Kidney (tissue), 14 donors: Measurements from ENCODE around the gene PTPRT. TPM values are rescaled to one million over a fixed set of nuclear protein-coding genes. Genes with fewer than 3 reads are reported as not detected.

Experiments used
- DNase-seq, 5 donors: peaks; one replicate each; pipeline ENCODE4 v3.0.0-alpha.2; 2013 to 2020
- FAIRE-seq: peaks from 2 replicates; lab custom pipeline; 2012; peaks lifted over from hg19 to GRCh38; lab: Jason Lieb, UNC
- H3K27ac ChIP-seq, 2 donors: one replicate each; pipeline ENCODE4 v1.7.0; 2013; ENCODE audit warnings: low read depth in 2 of 2, low read length in 2 of 2, inconsistent platforms in 1 of 2
- H3K27me3 ChIP-seq: one replicate; pipeline ENCODE4 v1.7.1; 2013; ENCODE audit warnings: low read length, inconsistent platforms; ENCODE audit not compliant: control insufficient read depth, insufficient read depth
- H3K36me3 ChIP-seq, 3 donors: one replicate each; pipeline versions ENCODE4 v1.7.0 to v1.7.1; 2013; ENCODE audit warnings: low read length in 3 of 3, control low read depth in 1 of 3, inconsistent platforms in 1 of 3; ENCODE audit not compliant: insufficient read depth in 3 of 3, control insufficient read depth in 2 of 3
- H3K4me1 ChIP-seq, 3 donors: one replicate each; pipeline versions ENCODE4 v1.7.0 to v1.7.1; 2013; ENCODE audit warnings: low read length in 3 of 3, inconsistent platforms in 1 of 3, low read depth in 1 of 3; ENCODE audit not compliant: control insufficient read depth in 2 of 3, insufficient read depth in 2 of 3
- H3K4me3 ChIP-seq, 3 donors: one replicate each; pipeline versions ENCODE4 v1.7.0 to v1.8.1; 2013; ENCODE audit warnings: low read length in 3 of 3, control low read depth in 1 of 3, inconsistent platforms in 1 of 3
- H3K9ac ChIP-seq, 3 donors: one replicate each; pipeline versions ENCODE4 v1.7.0 to v1.7.1; 2013; ENCODE audit warnings: low read length in 3 of 3, control low read depth in 1 of 3, inconsistent platforms in 1 of 3
- H3K9me3 ChIP-seq, 3 donors: one replicate each; pipeline versions ENCODE4 v1.7.0 to v1.7.1; 2013; ENCODE audit warnings: low read length in 3 of 3, control low read depth in 1 of 3, inconsistent platforms in 1 of 3; ENCODE audit not compliant: control insufficient read depth in 2 of 3, insufficient read depth in 1 of 3
- CTCF ChIP-seq: IDR thresholded peaks from 3 replicates; pipeline ENCODE4 v1.5.1; 2012; ENCODE audit warnings: mild to moderate bottlenecking, moderate library complexity, borderline replicate concordance; ENCODE audit not compliant: insufficient read depth; ENCODE audit errors: extremely low read depth
- intact Hi-C: fragments of 100-400 bp; cut with DNase I; formaldehyde crosslinking; loops from one replicate; pipeline ENCODE4 v1.11.1; 2022
- polyA plus RNA-seq: library from polyadenylated mRNA; stranded (reverse); fragments of 350-450 nt; fragmentation: Illumina TruSeq; extraction: RNeasy Lipid Tissue Mini Kit (QIAGEN cat#74804); gene quantifications from one replicate; pipeline ENCODE4 v1.2.3, GENCODE V29; 2014; ENCODE audit warnings: low read depth, low replicate concordance; ENCODE audit not compliant: insufficient read depth
- total RNA-seq: library from RNA; stranded (reverse); fragmentation: NEBNext Ultra II Directional; extraction: Animal tissue kit (Norgen Biotek cat#: 25700); gene quantifications from one replicate; pipeline ENCODE4 v1.2.1, GENCODE V29; 2021
- donor health status: control.
- donor health status: control.
- donor health status: control.
- donor health status: control.
- donor health status: control.
- donor health status: DM: yes; HTN: yes; CAD: no.
- donor health status: Normal renal cell carcinoma (clear cell type).

Gene PTPRT
- total and polyA plus RNA-seq, 2 donors from 2014 or later = 0.60 TPM; not detected in 1

- Histone ChIP-seq H3K27ac (no peak overlapping the region), H3K9me3 (no peaks in the 10 kb centered on the region), H3K4me1 (no peaks in the 10 kb centered on the region), H3K4me3 (no peak overlapping the region), H3K27me3 (no peaks in the 10 kb centered on the region), H3K9ac (no peak overlapping the region), H3K36me3 (no peaks in the 10 kb centered on the region)
- DNase-seq (no peak), FAIRE-seq (no peak)
- TF ChIP-seq CTCF = no peak
- intact Hi-C loops = no loop called here
These were observed 919.2 kb downstream of the PTPRT start for GRCh38 chr20:42270539-42270938.

- Histone ChIP-seq H3K36me3 (no peaks in the 10 kb centered on the region), H3K9me3 (no peaks in the 10 kb centered on the region), H3K4me1 (no peaks in the 10 kb centered on the region), H3K9ac (no peak overlapping the region), H3K4me3 (no peak overlapping the region), H3K27ac (no peak overlapping the region), H3K27me3 (no peaks in the 10 kb centered on the region)
- no peak for FAIRE-seq
- DNase-seq = no peak
- TF ChIP-seq CTCF = no peak
- intact Hi-C loops = no loop called here
These were observed 921.8 kb downstream of the PTPRT start for GRCh38 chr20:42267793-42268384.

GRCh38 chr20:42261766-42262270 lies 927.9 kb downstream of the PTPRT start:
- Histone ChIP-seq H3K4me3 (no peak overlapping the region), H3K36me3 (no peaks in the 10 kb centered on the region), H3K9me3 (no peaks in the 10 kb centered on the region), H3K27ac (no peak overlapping the region), H3K9ac (no peak overlapping the region), H3K4me1 (no peaks in the 10 kb centered on the region), H3K27me3 (no peaks in the 10 kb centered on the region)
- no peak for DNase-seq
- TF ChIP-seq CTCF = no peak
- no peak for FAIRE-seq
- intact Hi-C loops = no loop called here
